ENCODE measurements around the gene PCNX3.

The PCNX3 gene

GRCh38 chr11:65596520-65596919 lies 19.1 kb upstream of the PCNX3 start:
- FAIRE-seq (no peak), DNase-seq (ENCODE audit: insufficient read length, low spot score) (no peak)

- FAIRE-seq: no peak
- no peak for DNase-seq (ENCODE audit: insufficient read length, low spot score)
These were observed 17.3 kb upstream of the PCNX3 start for GRCh38 chr11:65598258-65598699.

- no peak for FAIRE-seq
- no peak for DNase-seq (ENCODE audit: insufficient read length, low spot score)
These were observed 16.2 kb upstream of the PCNX3 start for GRCh38 chr11:65599216-65599954.

- no peak for FAIRE-seq
- DNase-seq (ENCODE audit: insufficient read length, low spot score): no peak
These were observed 15.7 kb upstream of the PCNX3 start for GRCh38 chr11:65599955-65600246.

GRCh38 chr11:65604258-65604657 lies 11.3 kb upstream of the PCNX3 start:
- no peak for FAIRE-seq

GRCh38 chr11:65606876-65607613 lies 8.5 kb upstream of the PCNX3 start:
- no peak for DNase-seq (ENCODE audit: insufficient read length, low spot score)
- no peak for FAIRE-seq

More at GRCh38 chr11:65604258-65604657, 11.3 kb upstream of the PCNX3 start:
- DNase-seq (ENCODE audit: insufficient read length, low spot score): no peak

GRCh38 chr11:65607614-65608426 lies 7.8 kb upstream of the PCNX3 start:
- peak; percentile 64 for FAIRE-seq
- DNase-seq (ENCODE audit: insufficient read length, low spot score): no peak

GRCh38 chr11:65609229-65609628 lies 6.3 kb upstream of the PCNX3 start:
- FAIRE-seq (no peak), DNase-seq (ENCODE audit: insufficient read length, low spot score) (no peak)

- peak; percentile 28 for FAIRE-seq
- DNase-seq (ENCODE audit: insufficient read length, low spot score): no peak
These were observed 5.9 kb upstream of the PCNX3 start for GRCh38 chr11:65609665-65610064.

- FAIRE-seq: no peak
- no peak for DNase-seq (ENCODE audit: insufficient read length, low spot score)
These were observed 5.2 kb upstream of the PCNX3 start for GRCh38 chr11:65610404-65610803.

GRCh38 chr11:65611028-65611757 lies 4.4 kb upstream of the PCNX3 start:
- DNase-seq (ENCODE audit: insufficient read length, low spot score): no peak
- FAIRE-seq: no peak

- no peak for FAIRE-seq
- no peak for DNase-seq (ENCODE audit: insufficient read length, low spot score)
These were observed 3.6 kb upstream of the PCNX3 start for GRCh38 chr11:65611758-65612603.

- DNase-seq (ENCODE audit: insufficient read length, low spot score): no peak
- no peak for FAIRE-seq
These were observed 2.9 kb upstream of the PCNX3 start for GRCh38 chr11:65612691-65613090.

GRCh38 chr11:65613091-65613928 lies 2.3 kb upstream of the PCNX3 start:
- peak; percentile 52 for FAIRE-seq
- DNase-seq (ENCODE audit: insufficient read length, low spot score): no peak

- DNase-seq (ENCODE audit: insufficient read length, low spot score): peak; percentile 51
- no peak for FAIRE-seq
These were observed 486 bp downstream of the PCNX3 start for GRCh38 chr11:65615950-65616574.

GRCh38 chr11:65616575-65617001 lies 1.0 kb downstream of the PCNX3 start:
- FAIRE-seq: peak; percentile 68
- DNase-seq (ENCODE audit: insufficient read length, low spot score): no peak

- no peak for DNase-seq (ENCODE audit: insufficient read length, low spot score)
- no peak for FAIRE-seq
These were observed 1.7 kb downstream of the PCNX3 start for GRCh38 chr11:65617136-65617850.
